Hepatocyte (in vitro differentiated cells): Measurements from ENCODE around the gene TRPC4AP.

Source experiments
- CTCF ChIP-seq: fragments of 200-600 bp; sonication (generic); IDR thresholded peaks from 2 replicates; pipeline ENCODE4 v1.5.1; 2016; ENCODE audit warnings: antibody characterized with exemption, mild to moderate bottlenecking; ENCODE audit not compliant: poor library complexity
- EZH2 ChIP-seq: fragments of 200-600 bp; sonication (generic); IDR thresholded peaks from 2 replicates; pipeline ENCODE4 v1.6.1; 2016; ENCODE audit warnings: antibody characterized with exemption, mild to moderate bottlenecking, borderline replicate concordance

DNA sequence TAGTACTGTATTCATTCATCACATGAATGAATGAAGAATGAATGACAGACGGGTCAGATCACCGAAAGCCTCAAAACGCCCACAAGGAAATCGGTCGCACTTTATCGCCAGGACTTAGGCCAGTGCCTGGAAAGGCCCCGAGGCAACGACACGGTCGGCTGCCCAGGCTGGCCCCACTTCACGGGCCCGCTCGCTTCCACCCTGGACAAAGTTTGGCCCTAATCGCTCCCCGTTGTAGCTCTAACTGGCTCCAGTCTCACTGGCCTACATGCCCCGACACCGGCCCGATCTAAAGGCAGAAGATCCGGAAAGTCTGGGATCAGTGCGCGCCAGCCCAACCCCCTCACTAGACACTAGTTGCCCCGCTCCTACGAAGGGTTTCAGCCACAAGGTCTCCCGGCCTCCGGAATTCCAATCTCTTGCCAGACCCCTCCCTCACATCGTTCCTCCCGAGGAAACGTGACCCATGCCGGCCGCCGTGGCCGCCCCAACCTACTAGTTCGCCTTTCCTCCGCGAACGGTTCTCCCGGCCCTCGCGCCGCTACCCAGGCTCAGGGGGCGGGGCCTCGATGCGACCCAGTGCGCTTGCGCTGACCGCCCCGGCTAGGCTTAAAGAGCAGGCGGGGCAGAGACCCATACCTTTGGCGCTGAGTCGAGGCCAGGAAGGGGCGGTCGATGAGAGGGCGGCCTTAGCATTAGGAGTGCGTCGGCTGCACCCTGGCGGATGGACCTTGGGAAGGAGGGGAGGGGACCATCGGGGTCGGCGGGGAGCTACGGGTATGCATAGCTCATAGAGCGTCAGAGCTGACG lies 137.2 kb downstream of the TRPC4AP start, which contains the start of the genes GSS and MYH7B:
- TF ChIP-seq CTCF (peak; percentile 55), EZH2 (no peak)
